A549 treated with AZD9567 at 1 μM for 4 hours (cell line): ENCODE results near the gene SEZ6L. TPM values are rescaled to one million over a fixed set of nuclear protein-coding genes. Genes with fewer than 3 reads are reported as not detected.

ENCODE experiments used
- total RNA-seq: library from RNA; stranded (reverse); fragments of 200-300 nt; extraction: Qiagen RNA extraction; gene quantifications from 5 replicates; pipeline ENCODE4 v1.2.3, GENCODE V29; 2022; ENCODE audit not compliant: insufficient read depth

Gene SEZ6L
- total RNA-seq: not detected in 5 replicates

DNA sequence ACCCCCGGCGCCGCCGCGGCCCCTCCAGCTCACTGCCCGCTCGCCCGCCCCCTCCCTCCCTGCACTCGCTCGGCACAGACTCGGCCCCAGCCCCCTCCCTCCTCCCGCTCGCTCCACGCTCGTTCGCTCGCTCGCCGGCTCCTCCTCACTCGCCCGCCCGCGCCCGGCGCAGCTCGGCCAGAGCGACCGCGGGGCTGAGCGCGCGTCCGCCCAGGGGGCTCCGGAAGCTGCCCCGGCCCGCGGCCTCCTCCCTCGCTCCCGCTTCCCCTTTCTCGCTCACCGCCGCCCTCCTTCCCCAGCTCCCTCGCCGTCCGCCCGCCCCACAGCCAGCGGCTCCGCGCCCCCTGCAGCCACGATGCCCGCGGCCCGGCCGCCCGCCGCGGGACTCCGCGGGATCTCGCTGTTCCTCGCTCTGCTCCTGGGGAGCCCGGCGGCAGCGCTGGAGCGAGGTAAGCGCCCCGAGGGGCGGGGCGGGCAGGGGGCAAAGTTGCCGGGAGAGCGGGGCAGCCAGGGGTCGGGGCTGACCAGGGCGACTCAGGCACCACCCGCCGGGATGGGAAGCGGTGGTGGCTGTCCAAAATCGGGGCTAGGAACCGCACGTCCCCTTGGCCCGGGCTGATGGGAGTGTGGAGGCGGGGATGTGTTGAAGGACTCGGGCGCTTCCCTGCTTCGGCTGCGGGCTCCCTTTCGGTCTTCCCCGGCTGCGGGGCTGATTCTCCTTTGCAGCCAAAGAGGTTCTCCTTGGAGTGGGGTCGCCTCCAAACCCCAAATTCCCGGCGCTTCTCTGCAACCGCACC is at the start of gene SEZ6L:
Gene SEZ6L (plus strand): TSS at position 148 of the 797 bp plus-strand sequence. CDS start 208 bp downstream, at position 356.

DNA sequence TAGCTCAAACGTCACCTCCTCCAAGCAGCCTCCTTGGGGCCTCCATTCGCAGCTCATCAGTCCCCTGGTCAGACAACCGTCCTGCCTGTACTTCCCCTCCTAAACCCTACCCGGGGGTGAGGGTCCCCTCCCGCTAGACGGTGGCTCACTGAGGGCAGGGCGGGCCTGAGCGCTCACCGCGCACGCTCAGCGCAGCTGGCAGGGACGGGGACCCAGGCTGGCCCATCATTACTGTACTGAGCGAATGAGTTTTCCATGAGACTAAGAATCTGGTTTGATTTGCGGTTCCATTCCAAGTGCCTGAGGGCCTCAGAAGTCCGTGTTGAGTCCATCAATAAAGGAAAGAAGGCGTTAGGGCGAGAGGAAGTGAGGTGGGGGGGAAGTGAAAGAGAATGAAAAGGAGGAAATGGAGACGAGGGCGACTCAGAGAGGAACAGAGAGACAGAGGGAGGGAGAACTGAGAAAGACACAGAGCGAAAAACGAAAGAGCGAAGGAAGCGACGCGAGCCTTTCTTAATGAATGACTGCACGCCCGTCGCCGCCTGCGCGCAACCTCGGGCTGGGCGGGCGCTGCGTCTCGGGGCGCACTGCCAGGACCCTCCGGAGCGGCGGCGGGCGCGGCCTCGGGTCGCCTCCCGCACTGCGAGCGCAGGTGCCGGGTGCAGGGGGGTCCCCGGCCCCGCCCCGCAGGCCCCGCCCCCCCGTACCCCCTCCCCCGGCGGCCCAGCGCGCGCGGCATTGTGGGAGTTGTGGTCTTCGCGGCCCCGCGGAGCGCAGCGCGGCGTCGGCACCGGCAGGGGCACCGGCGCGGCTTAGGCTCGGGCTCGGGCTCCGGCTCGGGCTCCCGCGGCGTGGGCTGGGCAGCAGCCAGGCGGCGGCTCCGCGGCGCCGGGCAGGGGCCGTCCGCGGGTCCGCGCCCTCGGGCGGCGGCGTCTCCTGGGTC is 259.5 kb downstream of the SEZ6L start, which contains the start of gene ASPHD2:
Gene ASPHD2 (plus strand): TSS at position 746 of the 943 bp plus-strand sequence. CDS start 4,356 bp downstream, outside the sequence.

